HEK293 (cell line): Measurements from ENCODE around the gene FAM171A2.

Experiments
- CTCF ChIA-PET: fragments of 350-600 bp; formaldehyde crosslinking; extraction: SDS; loops from one replicate; lab custom pipeline; 2021; ENCODE audit warnings: antibody characterized with exemption; lab: Yijun Ruan, JAX
- POLR2A ChIA-PET: fragments of 300-600 bp; formaldehyde crosslinking; extraction: SDS; loops from one replicate; lab custom pipeline; 2020; ENCODE audit warnings: antibody characterized with exemption, inconsistent platforms; lab: Yijun Ruan, JAX
- H3K27ac ChIP-seq: fragments of 200-500 bp; sonication (Bioruptor generic); 2 replicates; pipeline ENCODE4 v1.5.1; 2014; ENCODE audit warnings: low read depth, low read length, control low read depth, inconsistent platforms; ENCODE audit errors: extremely low read depth
- H3K36me3 ChIP-seq, 2 experiments: fragments of 200-500 bp in 1 of 2; sonication (Bioruptor generic) in 1 of 2; 1 replicate in 1 of 2; 2 replicates in 1 of 2; pipeline ENCODE4 v1.5.1; 2014 to 2017; ENCODE audit warnings: inconsistent platforms in 2 of 2, low read length in 2 of 2; ENCODE audit not compliant: control insufficient read depth in 2 of 2, insufficient read depth in 1 of 2
- H3K4me1 ChIP-seq: fragments of 200-500 bp; sonication (Bioruptor generic); 2 replicates; pipeline ENCODE4 v1.5.1; 2014; ENCODE audit warnings: mild to moderate bottlenecking, low read length, inconsistent platforms; ENCODE audit not compliant: control insufficient read depth, insufficient read depth
- H3K4me3 ChIP-seq: 2 replicates; pipeline ENCODE4 v1.5.1; 2011; ENCODE audit warnings: low read depth, mild to moderate bottlenecking, control low read depth, low read length, moderate library complexity
- H3K9me3 ChIP-seq: fragments of 200-500 bp; sonication (Bioruptor generic); 2 replicates; pipeline ENCODE4 v1.5.1; 2014; ENCODE audit warnings: low read depth, low read length, inconsistent platforms; ENCODE audit not compliant: control insufficient read depth, insufficient read depth
- BCL11A ChIP-seq: fragments of 450-650 bp; formaldehyde crosslinking; IDR thresholded peaks from 2 replicates; pipeline ENCODE4 v1.5.1; 2016; ENCODE audit warnings: low read depth, missing biosample characterization, missing genetic modification characterization
- GFI1B ChIP-seq: fragments of 450-650 bp; formaldehyde crosslinking; IDR thresholded peaks from 2 replicates; pipeline ENCODE4 v1.5.1; 2016; ENCODE audit warnings: missing biosample characterization, missing genetic modification characterization
- KLF7 ChIP-seq: fragments of 450-650 bp; formaldehyde crosslinking; IDR thresholded peaks from 2 replicates; pipeline ENCODE4 v1.5.1; 2016; ENCODE audit warnings: missing biosample characterization, missing genetic modification characterization, borderline replicate concordance
- KLF9 ChIP-seq: fragments of 450-650 bp; formaldehyde crosslinking; IDR thresholded peaks from 2 replicates; pipeline ENCODE4 v1.5.1; 2016; ENCODE audit warnings: missing biosample characterization, missing genetic modification characterization, low read depth
- ZBTB21 ChIP-seq: fragments of 450-650 bp; formaldehyde crosslinking; IDR thresholded peaks from 2 replicates; pipeline ENCODE4 v1.5.1; 2017; ENCODE audit warnings: missing biosample characterization, missing genetic modification characterization
- ZBTB26 ChIP-seq: fragments of 450-650 bp; formaldehyde crosslinking; optimal IDR thresholded peaks from 2 replicates; pipeline ENCODE3; 2016; ENCODE audit warnings: missing biosample characterization, mild to moderate bottlenecking, missing genetic modification characterization
- ZFP69B ChIP-seq: fragments of 450-650 bp; formaldehyde crosslinking; IDR thresholded peaks from 2 replicates; pipeline ENCODE4 v1.5.1; 2016; ENCODE audit warnings: missing biosample characterization, missing genetic modification characterization
- ZNF133 ChIP-seq: fragments of 450-650 bp; formaldehyde crosslinking; IDR thresholded peaks from 2 replicates; pipeline ENCODE4 v1.5.1; 2016; ENCODE audit warnings: missing biosample characterization, missing genetic modification characterization
- ZNF302 ChIP-seq: fragments of 450-650 bp; formaldehyde crosslinking; IDR thresholded peaks from 2 replicates; pipeline ENCODE4 v1.5.1; 2016; ENCODE audit warnings: missing biosample characterization, missing genetic modification characterization, low read depth
- ZNF341 ChIP-seq: fragments of 450-650 bp; formaldehyde crosslinking; IDR thresholded peaks from 2 replicates; pipeline ENCODE4; 2016; ENCODE audit warnings: low read depth, missing biosample characterization, missing genetic modification characterization
- ZNF350 ChIP-seq: fragments of 450-650 bp; formaldehyde crosslinking; IDR thresholded peaks from 2 replicates; pipeline ENCODE4 v1.5.0; 2017; ENCODE audit warnings: missing biosample characterization, mild to moderate bottlenecking, missing genetic modification characterization
- ZNF473 ChIP-seq: fragments of 450-650 bp; formaldehyde crosslinking; IDR thresholded peaks from 2 replicates; pipeline ENCODE4 v1.5.1; 2017; ENCODE audit warnings: missing biosample characterization, missing genetic modification characterization
- ZNF48 ChIP-seq: fragments of 450-650 bp; formaldehyde crosslinking; IDR thresholded peaks from 2 replicates; pipeline ENCODE4 v1.5.1; 2016; ENCODE audit warnings: missing biosample characterization, missing genetic modification characterization
- ZNF521 ChIP-seq: fragments of 450-650 bp; formaldehyde crosslinking; IDR thresholded peaks from 2 replicates; pipeline ENCODE4 v1.5.1; 2017; ENCODE audit warnings: missing biosample characterization, mild to moderate bottlenecking, missing genetic modification characterization
- ZNF548 ChIP-seq: fragments of 450-650 bp; formaldehyde crosslinking; IDR thresholded peaks from 2 replicates; pipeline ENCODE4 v1.5.1; 2016; ENCODE audit warnings: missing biosample characterization, missing genetic modification characterization
- ZNF600 ChIP-seq: fragments of 450-650 bp; formaldehyde crosslinking; IDR thresholded peaks from 2 replicates; pipeline ENCODE4 v1.5.1; 2016; ENCODE audit warnings: missing biosample characterization, missing genetic modification characterization
- ZNF677 ChIP-seq: fragments of 450-650 bp; IDR thresholded peaks from 2 replicates; pipeline ENCODE4 v1.5.0; 2018; ENCODE audit warnings: missing biosample characterization, mild to moderate bottlenecking, missing genetic modification characterization, moderate library complexity
- ZNF701 ChIP-seq: fragments of 450-650 bp; formaldehyde crosslinking; IDR thresholded peaks from 2 replicates; pipeline ENCODE4 v1.5.1; 2016; ENCODE audit warnings: missing biosample characterization, missing genetic modification characterization
- ZNF777 ChIP-seq: fragments of 450-650 bp; formaldehyde crosslinking; IDR thresholded peaks from 2 replicates; pipeline ENCODE4 v1.5.1; 2017; ENCODE audit warnings: missing biosample characterization, missing genetic modification characterization, borderline replicate concordance
- ZNF792 ChIP-seq: fragments of 450-650 bp; formaldehyde crosslinking; IDR thresholded peaks from 2 replicates; pipeline ENCODE4 v1.5.1; 2016; ENCODE audit warnings: missing biosample characterization, missing genetic modification characterization
- ZNF843 ChIP-seq: fragments of 450-650 bp; formaldehyde crosslinking; IDR thresholded peaks from 2 replicates; pipeline ENCODE4 v1.5.1; 2016; ENCODE audit warnings: missing biosample characterization, missing genetic modification characterization
- TF ChIP-seq, protein P1 (sequence below): fragments of 450-650 bp; formaldehyde crosslinking; IDR thresholded peaks from 2 replicates; pipeline ENCODE4 v1.5.1; 2016; ENCODE audit warnings: missing biosample characterization, missing genetic modification characterization, borderline replicate concordance
- TF ChIP-seq, protein P2 (sequence below): fragments of 450-650 bp; IDR thresholded peaks from 2 replicates; pipeline ENCODE4 v1.5.1; 2018; ENCODE audit warnings: missing biosample characterization, mild to moderate bottlenecking, missing genetic modification characterization
- TF ChIP-seq, protein P3 (sequence below): fragments of 450-650 bp; formaldehyde crosslinking; IDR thresholded peaks from 2 replicates; pipeline ENCODE4 v1.5.1; 2016; ENCODE audit warnings: missing biosample characterization, missing genetic modification characterization

Gene FAM171A2

DNA sequence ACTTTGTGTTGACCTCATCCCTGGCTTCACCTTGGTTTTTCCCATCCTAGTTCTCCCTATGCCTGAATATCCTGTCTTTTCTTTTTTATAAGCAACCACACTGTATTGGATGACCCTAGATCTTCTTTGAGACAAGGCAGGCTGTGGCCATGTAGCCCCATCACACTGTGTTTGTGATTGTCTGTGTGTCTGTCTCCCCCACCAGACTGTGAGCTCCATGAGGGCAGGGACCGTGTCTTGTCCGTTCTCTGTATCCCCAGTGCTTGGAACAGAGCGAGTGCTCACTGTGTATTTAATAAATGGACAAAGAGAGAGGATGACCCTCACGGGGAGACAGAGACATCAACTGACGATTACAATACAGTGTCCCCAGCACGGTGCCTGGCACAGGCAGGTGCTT, 46.1 kb downstream of the FAM171A2 start:
- POLR2A ChIA-PET, result interaction anchor here (1.9 to 6.5 kb wide), 4 partner anchors 9 to 126 kb away, joined by 7 to 38 read pairs (median 8); partner anchors contain the start of genes RUNDC3A and UBTF
- CTCF ChIA-PET, result interaction anchor here (0.9 to 2.1 kb wide), 3 partner anchors 14 to 216 kb away, joined by 4 to 5 read pairs (median 5); no protein-coding TSS in a partner anchor
- Histone ChIP-seq H3K36me3 (peaks cover 3 to 40% of the 10 kb centered on the region in 2 experiments; a peak in 2 of 3 replicates), H3K4me3 (no peak overlapping the region), H3K27ac (no peak overlapping the region), H3K9me3 (no peaks in the 10 kb centered on the region), H3K4me1 (peaks cover 4% of the 10 kb centered on the region; the same call in 1 of the 2 replicates)
- TF ChIP-seq ZNF521 (tag by site-specific recombination) (no peak), ZNF48 (tag by site-specific recombination) (no peak), ZNF350 (tag by site-specific recombination) (no peak), KLF9 (tag by site-specific recombination) (no peak), ZNF133 (tag by site-specific recombination) (no peak), ZNF341 (tag by site-specific recombination) (no peak), ZFP69B (tag by site-specific recombination) (no peak), ZNF600 (no peak), ZNF302 (tag by site-specific recombination) (no peak), ZNF677 (tag by site-specific recombination) (no peak), ZNF701 (no peak), ZNF473 (tag by site-specific recombination) (no peak), ZNF792 (tag by site-specific recombination) (no peak), ZBTB21 (tag by site-specific recombination) (no peak)
- TF ChIP-seq, protein P1, sequence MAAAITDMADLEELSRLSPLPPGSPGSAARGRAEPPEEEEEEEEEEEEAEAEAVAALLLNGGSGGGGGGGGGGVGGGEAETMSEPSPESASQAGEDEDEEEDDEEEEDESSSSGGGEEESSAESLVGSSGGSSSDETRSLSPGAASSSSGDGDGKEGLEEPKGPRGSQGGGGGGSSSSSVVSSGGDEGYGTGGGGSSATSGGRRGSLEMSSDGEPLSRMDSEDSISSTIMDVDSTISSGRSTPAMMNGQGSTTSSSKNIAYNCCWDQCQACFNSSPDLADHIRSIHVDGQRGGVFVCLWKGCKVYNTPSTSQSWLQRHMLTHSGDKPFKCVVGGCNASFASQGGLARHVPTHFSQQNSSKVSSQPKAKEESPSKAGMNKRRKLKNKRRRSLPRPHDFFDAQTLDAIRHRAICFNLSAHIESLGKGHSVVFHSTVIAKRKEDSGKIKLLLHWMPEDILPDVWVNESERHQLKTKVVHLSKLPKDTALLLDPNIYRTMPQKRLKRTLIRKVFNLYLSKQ (tag by site-specific recombination), result no peak

- H3K4me1 ChIP-seq, result peaks cover 4% of the 10 kb centered on the region; the same call in 1 of the 2 replicates
- no peaks in the 10 kb centered on the region for H3K9me3 ChIP-seq
- ChIA-PET CTCF (interaction anchor here (0.5 to 2.1 kb wide), 8 partner anchors 15 to 252 kb away, joined by 3 to 10 read pairs (median 4); no protein-coding TSS in a partner anchor), POLR2A (interaction anchor here (0.5 to 6.5 kb wide), 12 partner anchors 8 to 124 kb away, joined by 3 to 38 read pairs (median 8); partner anchors contain the start of genes ATXN7L3, RUNDC3A, SLC25A39 and UBTF)
- no peak overlapping the region for H3K27ac ChIP-seq
- peak overlapping the region; percentile 12 for H3K4me3 ChIP-seq
- peaks cover 0 to 25% of the 10 kb centered on the region in 2 experiments; a peak in 1 of 3 replicates for H3K36me3 ChIP-seq
- TF ChIP-seq KLF9 (tag by site-specific recombination) (peak; percentile 50; the same call in 1 of the 2 replicates), KLF7 (peak; percentile 35; the same call in 1 of the 2 replicates), ZNF548 (0 out of 2 replicates have a peak, but pooled peaks have one; percentile 5), BCL11A (tag by site-specific recombination) (peak; percentile 78), ZBTB26 (tag by site-specific recombination) (no peak), GFI1B (tag by site-specific recombination) (no peak), ZNF843 (tag by site-specific recombination) (no peak), ZNF777 (0 out of 2 replicates have a peak, but pooled peaks have one; percentile 10)
- TF ChIP-seq, protein P2, sequence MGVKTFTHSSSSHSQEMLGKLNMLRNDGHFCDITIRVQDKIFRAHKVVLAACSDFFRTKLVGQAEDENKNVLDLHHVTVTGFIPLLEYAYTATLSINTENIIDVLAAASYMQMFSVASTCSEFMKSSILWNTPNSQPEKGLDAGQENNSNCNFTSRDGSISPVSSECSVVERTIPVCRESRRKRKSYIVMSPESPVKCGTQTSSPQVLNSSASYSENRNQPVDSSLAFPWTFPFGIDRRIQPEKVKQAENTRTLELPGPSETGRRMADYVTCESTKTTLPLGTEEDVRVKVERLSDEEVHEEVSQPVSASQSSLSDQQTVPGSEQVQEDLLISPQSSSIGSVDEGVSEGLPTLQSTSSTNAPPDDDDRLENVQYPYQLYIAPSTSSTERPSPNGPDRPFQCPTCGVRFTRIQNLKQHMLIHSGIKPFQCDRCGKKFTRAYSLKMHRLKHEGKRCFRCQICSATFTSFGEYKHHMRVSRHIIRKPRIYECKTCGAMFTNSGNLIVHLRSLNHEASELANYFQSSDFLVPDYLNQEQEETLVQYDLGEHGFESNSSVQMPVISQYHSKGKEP (tag by site-specific recombination), result no peak
- TF ChIP-seq, protein P3, sequence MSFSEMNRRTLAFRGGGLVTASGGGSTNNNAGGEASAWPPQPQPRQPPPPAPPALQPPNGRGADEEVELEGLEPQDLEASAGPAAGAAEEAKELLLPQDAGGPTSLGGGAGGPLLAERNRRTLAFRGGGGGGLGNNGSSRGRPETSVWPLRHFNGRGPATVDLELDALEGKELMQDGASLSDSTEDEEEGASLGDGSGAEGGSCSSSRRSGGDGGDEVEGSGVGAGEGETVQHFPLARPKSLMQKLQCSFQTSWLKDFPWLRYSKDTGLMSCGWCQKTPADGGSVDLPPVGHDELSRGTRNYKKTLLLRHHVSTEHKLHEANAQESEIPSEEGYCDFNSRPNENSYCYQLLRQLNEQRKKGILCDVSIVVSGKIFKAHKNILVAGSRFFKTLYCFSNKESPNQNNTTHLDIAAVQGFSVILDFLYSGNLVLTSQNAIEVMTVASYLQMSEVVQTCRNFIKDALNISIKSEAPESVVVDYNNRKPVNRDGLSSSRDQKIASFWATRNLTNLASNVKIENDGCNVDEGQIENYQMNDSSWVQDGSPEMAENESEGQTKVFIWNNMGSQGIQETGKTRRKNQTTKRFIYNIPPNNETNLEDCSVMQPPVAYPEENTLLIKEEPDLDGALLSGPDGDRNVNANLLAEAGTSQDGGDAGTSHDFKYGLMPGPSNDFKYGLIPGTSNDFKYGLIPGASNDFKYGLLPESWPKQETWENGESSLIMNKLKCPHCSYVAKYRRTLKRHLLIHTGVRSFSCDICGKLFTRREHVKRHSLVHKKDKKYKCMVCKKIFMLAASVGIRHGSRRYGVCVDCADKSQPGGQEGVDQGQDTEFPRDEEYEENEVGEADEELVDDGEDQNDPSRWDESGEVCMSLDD (tag by site-specific recombination), result peak; percentile 36; the same call in 1 of the 2 replicates
Measured at GRCh38 chr17:44315760-44316731, 47.6 kb downstream of the FAM171A2 start.
